Activated T-helper 2 cell treated with anti-CD3 and anti-CD28 coated beads, Interferon-gamma antibody, Interleukin-2, Interleukin-4, amounts not matched to agents 10 μg/mL and 5 μg/mL and 100 μg/mL, durations not matched to agents 14 hours and 24 hours and 36 hours (primary cell): ENCODE data around the gene NFATC1. TPM values are rescaled to one million over a fixed set of nuclear protein-coding genes. Genes with fewer than 3 reads are reported as not detected.

Experiments used
- DNase-seq: peaks from one replicate; pipeline ENCODE4 v3.0.0; 2021; ENCODE audit warnings: low spot score
- H3K27ac Mint-ChIP-seq: one replicate; pipeline ENCODE4 v1.8.0; 2021; ENCODE audit warnings: mixed read lengths
- H3K27me3 Mint-ChIP-seq: one replicate; pipeline ENCODE4 v1.8.0; 2021; ENCODE audit warnings: low read depth, mixed read lengths
- H3K36me3 Mint-ChIP-seq: one replicate; pipeline ENCODE4 v1.8.0; 2021; ENCODE audit warnings: low read depth, mixed read lengths
- H3K4me1 Mint-ChIP-seq: one replicate; pipeline ENCODE4 v1.8.0; 2021; ENCODE audit warnings: low read depth, mixed read lengths
- H3K4me3 Mint-ChIP-seq: one replicate; pipeline ENCODE4 v1.8.0; 2021; ENCODE audit warnings: low read depth, mild to moderate bottlenecking, moderate library complexity, mixed read lengths
- H3K9me3 Mint-ChIP-seq: one replicate; pipeline ENCODE4 v1.8.0; 2021; ENCODE audit warnings: mixed read lengths
- intact Hi-C: fragments of 100-400 bp; cut with micrococcal nuclease; formaldehyde crosslinking; loops from one replicate; pipeline ENCODE4 v1.15.1; 2023
- total RNA-seq: library from RNA; stranded (reverse); gene quantifications from 2 replicates; pipeline ENCODE4 v1.2.3, GENCODE V29; 2022

The NFATC1 gene
- total RNA-seq, 1 donor from 2014 or later, result 99.9 TPM

GRCh38 chr18:79460481-79461300, 65.0 kb downstream of the NFATC1 start:
- H3K9me3 Mint-ChIP-seq, result no peaks in the 10 kb centered on the region
- no peak overlapping the region for H3K27ac Mint-ChIP-seq

GRCh38 chr18:79461627-79462026, 65.9 kb downstream of the NFATC1 start:
- Mint-ChIP-seq H3K9me3 (no peaks in the 10 kb centered on the region), H3K27me3 (no peaks in the 10 kb centered on the region), H3K27ac (no peak overlapping the region), H3K4me3 (no peak overlapping the region), H3K36me3 (peaks cover 32% of the 10 kb centered on the region), H3K4me1 (peaks cover 2% of the 10 kb centered on the region)
- DNase-seq, result no peak
- intact Hi-C loops, result no loop called here

More at GRCh38 chr18:79460481-79461300, 65.0 kb downstream of the NFATC1 start:
- H3K27me3 Mint-ChIP-seq, result no peaks in the 10 kb centered on the region
- H3K36me3 Mint-ChIP-seq, result peaks cover 32% of the 10 kb centered on the region
- intact Hi-C loops, result no loop called here
- no peak overlapping the region for H3K4me3 Mint-ChIP-seq
- peaks cover 2% of the 10 kb centered on the region for H3K4me1 Mint-ChIP-seq
- DNase-seq, result no peak

- peaks cover 43% of the 10 kb centered on the region for H3K36me3 Mint-ChIP-seq
- H3K9me3 Mint-ChIP-seq, result no peaks in the 10 kb centered on the region
- H3K4me1 Mint-ChIP-seq, result peaks cover 4% of the 10 kb centered on the region
- intact Hi-C loops, result no loop called here
- H3K27me3 Mint-ChIP-seq, result no peaks in the 10 kb centered on the region
- no peak overlapping the region for H3K27ac Mint-ChIP-seq
- H3K4me3 Mint-ChIP-seq, result no peak overlapping the region
- no peak for DNase-seq
Observed at GRCh38 chr18:79463424-79463960, 67.8 kb downstream of the NFATC1 start.

GRCh38 chr18:79465392-79465991, 69.8 kb downstream of the NFATC1 start:
- H3K27ac Mint-ChIP-seq, result peak overlapping the region; percentile 42
- H3K36me3 Mint-ChIP-seq, result peaks cover 49% of the 10 kb centered on the region

GRCh38 chr18:79466591-79466990, 70.9 kb downstream of the NFATC1 start:
- peaks cover 57% of the 10 kb centered on the region for H3K36me3 Mint-ChIP-seq
- DNase-seq, result no peak
- peaks cover 4% of the 10 kb centered on the region for H3K4me1 Mint-ChIP-seq
- no peaks in the 10 kb centered on the region for H3K9me3 Mint-ChIP-seq
- no peaks in the 10 kb centered on the region for H3K27me3 Mint-ChIP-seq
- no peak overlapping the region for H3K27ac Mint-ChIP-seq
- no peak overlapping the region for H3K4me3 Mint-ChIP-seq
- intact Hi-C loops, result no loop called here

More at GRCh38 chr18:79465392-79465991, 69.8 kb downstream of the NFATC1 start:
- DNase-seq, result no peak
- Mint-ChIP-seq H3K27me3 (no peaks in the 10 kb centered on the region), H3K4me1 (peaks cover 4% of the 10 kb centered on the region), H3K9me3 (no peaks in the 10 kb centered on the region), H3K4me3 (no peak overlapping the region)
- intact Hi-C loops, result no loop called here

GRCh38 chr18:79467126-79467525, 71.4 kb downstream of the NFATC1 start:
- Mint-ChIP-seq H3K27ac (no peak overlapping the region), H3K4me3 (no peak overlapping the region), H3K36me3 (peaks cover 57% of the 10 kb centered on the region), H3K9me3 (no peaks in the 10 kb centered on the region), H3K4me1 (peaks cover 4% of the 10 kb centered on the region), H3K27me3 (no peaks in the 10 kb centered on the region)
- intact Hi-C loops, result no loop called here
- DNase-seq, result no peak

GRCh38 chr18:79468119-79468789, 72.5 kb downstream of the NFATC1 start:
- no peaks in the 10 kb centered on the region for H3K27me3 Mint-ChIP-seq

GRCh38 chr18:79469309-79469708, 73.6 kb downstream of the NFATC1 start:
- Mint-ChIP-seq H3K27me3 (no peaks in the 10 kb centered on the region), H3K27ac (no peak overlapping the region), H3K36me3 (peaks cover 65% of the 10 kb centered on the region), H3K9me3 (no peaks in the 10 kb centered on the region), H3K4me3 (no peak overlapping the region), H3K4me1 (peaks cover 4% of the 10 kb centered on the region)
- no peak for DNase-seq
- intact Hi-C loops, result no loop called here

More at GRCh38 chr18:79468119-79468789, 72.5 kb downstream of the NFATC1 start:
- Mint-ChIP-seq H3K27ac (no peak overlapping the region), H3K4me1 (peaks cover 4% of the 10 kb centered on the region), H3K4me3 (no peak overlapping the region), H3K9me3 (no peaks in the 10 kb centered on the region), H3K36me3 (peaks cover 65% of the 10 kb centered on the region)
- intact Hi-C loops, result no loop called here
- no peak for DNase-seq

- intact Hi-C loops, result no loop called here
- no peak overlapping the region for H3K4me3 Mint-ChIP-seq
- no peaks in the 10 kb centered on the region for H3K27me3 Mint-ChIP-seq
- H3K9me3 Mint-ChIP-seq, result no peaks in the 10 kb centered on the region
- peaks cover 64% of the 10 kb centered on the region for H3K36me3 Mint-ChIP-seq
- H3K4me1 Mint-ChIP-seq, result peaks cover 3% of the 10 kb centered on the region
- H3K27ac Mint-ChIP-seq, result no peak overlapping the region
- no peak for DNase-seq
Observed at GRCh38 chr18:79469751-79470505, 74.2 kb downstream of the NFATC1 start.

- intact Hi-C loops, result no loop called here
- Mint-ChIP-seq H3K4me3 (no peak overlapping the region), H3K9me3 (no peaks in the 10 kb centered on the region), H3K27me3 (no peaks in the 10 kb centered on the region), H3K4me1 (peaks cover 2% of the 10 kb centered on the region), H3K36me3 (peaks cover 58% of the 10 kb centered on the region), H3K27ac (no peak overlapping the region)
- no peak for DNase-seq
Observed at GRCh38 chr18:79470547-79470946, 74.8 kb downstream of the NFATC1 start.

GRCh38 chr18:79471046-79471445, 75.3 kb downstream of the NFATC1 start:
- H3K4me3 Mint-ChIP-seq, result no peak overlapping the region
- peaks cover 2% of the 10 kb centered on the region for H3K4me1 Mint-ChIP-seq
- DNase-seq, result no peak
- peaks cover 55% of the 10 kb centered on the region for H3K36me3 Mint-ChIP-seq
- no peaks in the 10 kb centered on the region for H3K27me3 Mint-ChIP-seq
- H3K27ac Mint-ChIP-seq, result no peak overlapping the region
- intact Hi-C loops, result no loop called here
- no peaks in the 10 kb centered on the region for H3K9me3 Mint-ChIP-seq

- intact Hi-C loops, result no loop called here
- H3K27ac Mint-ChIP-seq, result no peak overlapping the region
Observed at GRCh38 chr18:79471597-79471996, 75.9 kb downstream of the NFATC1 start.

More at GRCh38 chr18:79471597-79471996, 75.9 kb downstream of the NFATC1 start:
- Mint-ChIP-seq H3K4me3 (no peak overlapping the region), H3K27me3 (no peaks in the 10 kb centered on the region), H3K9me3 (no peaks in the 10 kb centered on the region), H3K4me1 (peaks cover 2% of the 10 kb centered on the region), H3K36me3 (peaks cover 57% of the 10 kb centered on the region)
- DNase-seq, result no peak
